ENCODE results near the gene EFCAB8.
"Not testable (repeated sequence)": the region's sequence is repeated elsewhere in the genome, so short reads cannot be mapped to it uniquely, and the experiment has no call there.

Gene EFCAB8

GRCh38 chr20:32842688-32843524 is 15.8 kb upstream of the EFCAB8 start:
- in situ Hi-C loops (cut with HindIII; ENCODE audit: low sequenced_read_pairs): no loop called here

GRCh38 chr20:32845786-32846185 is 12.9 kb upstream of the EFCAB8 start:
- in situ Hi-C loops (cut with HindIII; ENCODE audit: low sequenced_read_pairs): no loop called here

- in situ Hi-C loops (cut with HindIII; ENCODE audit: low sequenced_read_pairs): no loop called here
Measured at GRCh38 chr20:32846852-32847251, 11.9 kb upstream of the EFCAB8 start.

- in situ Hi-C loops (cut with HindIII; ENCODE audit: low sequenced_read_pairs): no loop called here
Measured at GRCh38 chr20:32847964-32848363, 10.8 kb upstream of the EFCAB8 start.

GRCh38 chr20:32848846-32849245 is 9.9 kb upstream of the EFCAB8 start:
- in situ Hi-C loops (cut with HindIII; ENCODE audit: low sequenced_read_pairs): no loop called here

GRCh38 chr20:32849577-32849976 is 9.1 kb upstream of the EFCAB8 start:
- in situ Hi-C loops (cut with HindIII; ENCODE audit: low sequenced_read_pairs): no loop called here

GRCh38 chr20:32855387-32855786 is 3.3 kb upstream of the EFCAB8 start:
- in situ Hi-C loops (cut with HindIII; ENCODE audit: low sequenced_read_pairs): loop anchor here (5.0 kb wide), 1 partner anchor 47 kb away; no protein-coding TSS in a partner anchor

- in situ Hi-C loops (cut with HindIII; ENCODE audit: low sequenced_read_pairs): loop anchor here (5.0 kb wide), 1 partner anchor 44 kb away; no protein-coding TSS in a partner anchor
Measured at GRCh38 chr20:32858189-32858588, 534 bp upstream of the EFCAB8 start.

GRCh38 chr20:32861446-32861845 is 2.7 kb downstream of the EFCAB8 start:
- in situ Hi-C loops (cut with HindIII; ENCODE audit: low sequenced_read_pairs): no loop called here

GRCh38 chr20:32869562-32869961 is 10.8 kb downstream of the EFCAB8 start:
- in situ Hi-C loops (cut with HindIII; ENCODE audit: low sequenced_read_pairs): no loop called here

- in situ Hi-C loops (cut with HindIII; ENCODE audit: low sequenced_read_pairs): not testable (repeated sequence)
Measured at GRCh38 chr20:32870526-32870925, 11.8 kb downstream of the EFCAB8 start.

GRCh38 chr20:32870985-32871384 is 12.3 kb downstream of the EFCAB8 start:
- in situ Hi-C loops (cut with HindIII; ENCODE audit: low sequenced_read_pairs): no loop called here

- in situ Hi-C loops (cut with HindIII; ENCODE audit: low sequenced_read_pairs): no loop called here
Measured at GRCh38 chr20:32871627-32872160, 13.0 kb downstream of the EFCAB8 start.

- in situ Hi-C loops (cut with HindIII; ENCODE audit: low sequenced_read_pairs): no loop called here
Measured at GRCh38 chr20:32872266-32872665, 13.5 kb downstream of the EFCAB8 start.

- in situ Hi-C loops (cut with HindIII; ENCODE audit: low sequenced_read_pairs): no loop called here
Measured at GRCh38 chr20:32875673-32876072, 16.9 kb downstream of the EFCAB8 start.

- in situ Hi-C loops (cut with HindIII; ENCODE audit: low sequenced_read_pairs): no loop called here
Measured at GRCh38 chr20:32877507-32877906, 18.8 kb downstream of the EFCAB8 start.

GRCh38 chr20:32878820-32879219 is 20.1 kb downstream of the EFCAB8 start:
- in situ Hi-C loops (cut with HindIII; ENCODE audit: low sequenced_read_pairs): no loop called here

- in situ Hi-C loops (cut with HindIII; ENCODE audit: low sequenced_read_pairs): no loop called here
Measured at GRCh38 chr20:32879538-32879937, 20.8 kb downstream of the EFCAB8 start.

- in situ Hi-C loops (cut with HindIII; ENCODE audit: low sequenced_read_pairs): no loop called here
Measured at GRCh38 chr20:32880635-32881034, 21.9 kb downstream of the EFCAB8 start.

- in situ Hi-C loops (cut with HindIII; ENCODE audit: low sequenced_read_pairs): no loop called here
Measured at GRCh38 chr20:32883081-32883480, 24.4 kb downstream of the EFCAB8 start.

GRCh38 chr20:32885185-32885584 is 26.5 kb downstream of the EFCAB8 start:
- in situ Hi-C loops (cut with HindIII; ENCODE audit: low sequenced_read_pairs): no loop called here

- in situ Hi-C loops (cut with HindIII; ENCODE audit: low sequenced_read_pairs): no loop called here
Measured at GRCh38 chr20:32885952-32886351, 27.2 kb downstream of the EFCAB8 start.

Data from endothelial cell of hepatic sinusoid (primary cell).